ENCODE measurements around the gene HAGHL.

The HAGHL gene

GRCh38 chr16:766008-766819, 39.3 kb downstream of the HAGHL start:
- peaks cover 4 to 9% of the 10 kb centered on the region in 2 donors for H3K4me1 ChIP-seq (ENCODE audit: control insufficient read depth in 1 of 2, insufficient read depth in 2 of 2, low read length in 2 of 2)
- no peaks in the 10 kb centered on the region for H3K9me3 ChIP-seq (ENCODE audit: control insufficient read depth in 1 of 2, low read length in 2 of 2)
- H3K27me3 ChIP-seq (ENCODE audit: control insufficient read depth in 1 of 2, insufficient read depth in 2 of 2, low read length in 2 of 2) = peaks cover 0 to 3% of the 10 kb centered on the region in 2 donors
- H3K36me3 ChIP-seq (ENCODE audit: control insufficient read depth in 1 of 2, insufficient read depth in 2 of 2, low read length in 2 of 2) = no peaks in the 10 kb centered on the region
- no peak overlapping the region for H3K27ac ChIP-seq (ENCODE audit: low read depth, low read length)
- H3K4me3 ChIP-seq (ENCODE audit: low read depth in 1 of 2, low read length in 2 of 2) = no peak overlapping the region
- H3K9ac ChIP-seq (ENCODE audit: low read depth in 1 of 2, low read length in 2 of 2) = no peak overlapping the region

GRCh38 chr16:766820-767640, 40.1 kb downstream of the HAGHL start:
- H3K4me1 ChIP-seq (ENCODE audit: control insufficient read depth in 1 of 2, insufficient read depth in 2 of 2, low read length in 2 of 2) = peaks cover 0 to under 1% of the 10 kb centered on the region in 2 donors
- no peak overlapping the region for H3K27ac ChIP-seq (ENCODE audit: low read depth, low read length)
- H3K36me3 ChIP-seq (ENCODE audit: control insufficient read depth in 1 of 2, insufficient read depth in 2 of 2, low read length in 2 of 2) = no peaks in the 10 kb centered on the region
- H3K9me3 ChIP-seq (ENCODE audit: control insufficient read depth in 1 of 2, low read length in 2 of 2) = no peaks in the 10 kb centered on the region
- H3K27me3 ChIP-seq (ENCODE audit: control insufficient read depth in 1 of 2, insufficient read depth in 2 of 2, low read length in 2 of 2) = peaks cover 0 to 3% of the 10 kb centered on the region in 2 donors
- no peak overlapping the region for H3K4me3 ChIP-seq (ENCODE audit: low read depth in 1 of 2, low read length in 2 of 2)
- no peak overlapping the region for H3K9ac ChIP-seq (ENCODE audit: low read depth in 1 of 2, low read length in 2 of 2)

- Histone ChIP-seq H3K4me1 (ENCODE audit: control insufficient read depth in 1 of 2, insufficient read depth in 2 of 2, low read length in 2 of 2) (no peaks in the 10 kb centered on the region), H3K9ac (ENCODE audit: low read depth in 1 of 2, low read length in 2 of 2) (no peak overlapping the region), H3K4me3 (ENCODE audit: low read depth in 1 of 2, low read length in 2 of 2) (no peak overlapping the region), H3K9me3 (ENCODE audit: control insufficient read depth in 1 of 2, low read length in 2 of 2) (no peaks in the 10 kb centered on the region), H3K27ac (ENCODE audit: low read depth, low read length) (no peak overlapping the region), H3K27me3 (ENCODE audit: control insufficient read depth in 1 of 2, insufficient read depth in 2 of 2, low read length in 2 of 2) (no peaks in the 10 kb centered on the region), H3K36me3 (ENCODE audit: control insufficient read depth in 1 of 2, insufficient read depth in 2 of 2, low read length in 2 of 2) (no peaks in the 10 kb centered on the region)
These were observed 40.9 kb downstream of the HAGHL start for GRCh38 chr16:767743-768235.

- Histone ChIP-seq H3K9ac (ENCODE audit: low read depth in 1 of 2, low read length in 2 of 2) (no peak overlapping the region), H3K4me3 (ENCODE audit: low read depth in 1 of 2, low read length in 2 of 2) (no peak overlapping the region), H3K27ac (ENCODE audit: low read depth, low read length) (no peak overlapping the region), H3K4me1 (ENCODE audit: control insufficient read depth in 1 of 2, insufficient read depth in 2 of 2, low read length in 2 of 2) (no peaks in the 10 kb centered on the region), H3K27me3 (ENCODE audit: control insufficient read depth in 1 of 2, insufficient read depth in 2 of 2, low read length in 2 of 2) (no peaks in the 10 kb centered on the region), H3K36me3 (ENCODE audit: control insufficient read depth in 1 of 2, insufficient read depth in 2 of 2, low read length in 2 of 2) (no peaks in the 10 kb centered on the region), H3K9me3 (ENCODE audit: control insufficient read depth in 1 of 2, low read length in 2 of 2) (no peaks in the 10 kb centered on the region)
These were observed 41.5 kb downstream of the HAGHL start for GRCh38 chr16:768428-768827.

- H3K36me3 ChIP-seq (ENCODE audit: control insufficient read depth in 1 of 2, insufficient read depth in 2 of 2, low read length in 2 of 2) = no peaks in the 10 kb centered on the region
- H3K27ac ChIP-seq (ENCODE audit: low read depth, low read length) = no peak overlapping the region
- no peak overlapping the region for H3K9ac ChIP-seq (ENCODE audit: low read depth in 1 of 2, low read length in 2 of 2)
- H3K4me1 ChIP-seq (ENCODE audit: control insufficient read depth in 1 of 2, insufficient read depth in 2 of 2, low read length in 2 of 2) = no peaks in the 10 kb centered on the region
- H3K9me3 ChIP-seq (ENCODE audit: control insufficient read depth in 1 of 2, low read length in 2 of 2) = no peaks in the 10 kb centered on the region
- H3K27me3 ChIP-seq (ENCODE audit: control insufficient read depth in 1 of 2, insufficient read depth in 2 of 2, low read length in 2 of 2) = no peaks in the 10 kb centered on the region
- no peak overlapping the region for H3K4me3 ChIP-seq (ENCODE audit: low read depth in 1 of 2, low read length in 2 of 2)
These were observed 42.4 kb downstream of the HAGHL start for GRCh38 chr16:769184-769784.

- Histone ChIP-seq H3K36me3 (ENCODE audit: control insufficient read depth in 1 of 2, insufficient read depth in 2 of 2, low read length in 2 of 2) (no peaks in the 10 kb centered on the region), H3K27me3 (ENCODE audit: control insufficient read depth in 1 of 2, insufficient read depth in 2 of 2, low read length in 2 of 2) (no peaks in the 10 kb centered on the region), H3K9ac (ENCODE audit: low read depth in 1 of 2, low read length in 2 of 2) (no peak overlapping the region), H3K4me1 (ENCODE audit: control insufficient read depth in 1 of 2, insufficient read depth in 2 of 2, low read length in 2 of 2) (no peaks in the 10 kb centered on the region), H3K9me3 (ENCODE audit: control insufficient read depth in 1 of 2, low read length in 2 of 2) (no peaks in the 10 kb centered on the region), H3K4me3 (ENCODE audit: low read depth in 1 of 2, low read length in 2 of 2) (no peak overlapping the region), H3K27ac (ENCODE audit: low read depth, low read length) (no peak overlapping the region)
These were observed 43.0 kb downstream of the HAGHL start for GRCh38 chr16:769934-770333.

- Histone ChIP-seq H3K27me3 (ENCODE audit: control insufficient read depth in 1 of 2, insufficient read depth in 2 of 2, low read length in 2 of 2) (no peaks in the 10 kb centered on the region), H3K36me3 (ENCODE audit: control insufficient read depth in 1 of 2, insufficient read depth in 2 of 2, low read length in 2 of 2) (no peaks in the 10 kb centered on the region), H3K9me3 (ENCODE audit: control insufficient read depth in 1 of 2, low read length in 2 of 2) (no peaks in the 10 kb centered on the region), H3K4me1 (ENCODE audit: control insufficient read depth in 1 of 2, insufficient read depth in 2 of 2, low read length in 2 of 2) (no peaks in the 10 kb centered on the region), H3K4me3 (ENCODE audit: low read depth in 1 of 2, low read length in 2 of 2) (no peak overlapping the region), H3K27ac (ENCODE audit: low read depth, low read length) (no peak overlapping the region), H3K9ac (ENCODE audit: low read depth in 1 of 2, low read length in 2 of 2) (no peak overlapping the region)
These were observed 43.5 kb downstream of the HAGHL start for GRCh38 chr16:770411-770810.

- Histone ChIP-seq H3K27ac (ENCODE audit: low read depth, low read length) (no peak overlapping the region), H3K9ac (ENCODE audit: low read depth in 1 of 2, low read length in 2 of 2) (no peak overlapping the region), H3K4me3 (ENCODE audit: low read depth in 1 of 2, low read length in 2 of 2) (no peak overlapping the region), H3K36me3 (ENCODE audit: control insufficient read depth in 1 of 2, insufficient read depth in 2 of 2, low read length in 2 of 2) (no peaks in the 10 kb centered on the region), H3K4me1 (ENCODE audit: control insufficient read depth in 1 of 2, insufficient read depth in 2 of 2, low read length in 2 of 2) (no peaks in the 10 kb centered on the region), H3K9me3 (ENCODE audit: control insufficient read depth in 1 of 2, low read length in 2 of 2) (no peaks in the 10 kb centered on the region), H3K27me3 (ENCODE audit: control insufficient read depth in 1 of 2, insufficient read depth in 2 of 2, low read length in 2 of 2) (peaks cover 3 to 11% of the 10 kb centered on the region in 2 donors)
These were observed 46.1 kb downstream of the HAGHL start for GRCh38 chr16:772959-773358.

GRCh38 chr16:774086-775001, 47.4 kb downstream of the HAGHL start:
- no peaks in the 10 kb centered on the region for H3K4me1 ChIP-seq (ENCODE audit: control insufficient read depth in 1 of 2, insufficient read depth in 2 of 2, low read length in 2 of 2)
- no peak overlapping the region for H3K4me3 ChIP-seq (ENCODE audit: low read depth in 1 of 2, low read length in 2 of 2)
- H3K27me3 ChIP-seq (ENCODE audit: control insufficient read depth in 1 of 2, insufficient read depth in 2 of 2, low read length in 2 of 2) = peaks cover 11 to 20% of the 10 kb centered on the region in 2 donors
- H3K9me3 ChIP-seq (ENCODE audit: control insufficient read depth in 1 of 2, low read length in 2 of 2) = no peaks in the 10 kb centered on the region
- no peak overlapping the region for H3K27ac ChIP-seq (ENCODE audit: low read depth, low read length)
- H3K9ac ChIP-seq (ENCODE audit: low read depth in 1 of 2, low read length in 2 of 2) = no peak overlapping the region
- H3K36me3 ChIP-seq (ENCODE audit: control insufficient read depth in 1 of 2, insufficient read depth in 2 of 2, low read length in 2 of 2) = no peaks in the 10 kb centered on the region

Measured in duodenal mucosa (tissue), 2 donors.